Measurements from ENCODE around the gene ARHGEF33. TPM values are rescaled to one million over a fixed set of nuclear protein-coding genes. Genes with fewer than 3 reads are reported as not detected.

The ARHGEF33 gene
- total RNA-seq, 1 donor from 2014 or later, result 2.4 TPM

GRCh38 chr2:39007875-39008504 lies 118.3 kb downstream of the ARHGEF33 start:
- DNase-seq (ENCODE audit: low spot score in 2 of 2) (no peak), FAIRE-seq (no peak)

GRCh38 chr2:39008665-39009064 lies 119.0 kb downstream of the ARHGEF33 start:
- no peak for DNase-seq (ENCODE audit: low spot score in 2 of 2)
- no peak for FAIRE-seq

- no peak for DNase-seq (ENCODE audit: low spot score in 2 of 2)
- no peak for FAIRE-seq
Observed at GRCh38 chr2:39013871-39014270, 124.2 kb downstream of the ARHGEF33 start.

GRCh38 chr2:39015424-39015823 lies 125.7 kb downstream of the ARHGEF33 start:
- no peak for FAIRE-seq

GRCh38 chr2:39017334-39017733 lies 127.7 kb downstream of the ARHGEF33 start:
- FAIRE-seq (no peak), DNase-seq (ENCODE audit: low spot score in 2 of 2) (no peak)

More at GRCh38 chr2:39015424-39015823, 125.7 kb downstream of the ARHGEF33 start:
- no peak for DNase-seq (ENCODE audit: low spot score in 2 of 2)

GRCh38 chr2:39018638-39019037 lies 129.0 kb downstream of the ARHGEF33 start:
- FAIRE-seq, result no peak
- DNase-seq (ENCODE audit: low spot score in 2 of 2), result no peak

GRCh38 chr2:39020383-39020782 lies 130.7 kb downstream of the ARHGEF33 start:
- no peak for FAIRE-seq
- DNase-seq (ENCODE audit: low spot score in 2 of 2), result no peak

GRCh38 chr2:39022642-39023235 lies 133.1 kb downstream of the ARHGEF33 start:
- FAIRE-seq, result no peak
- no peak for DNase-seq (ENCODE audit: low spot score in 2 of 2)

- DNase-seq (ENCODE audit: low spot score in 2 of 2) (no peak), FAIRE-seq (no peak)
Observed at GRCh38 chr2:39023649-39024048, 134.0 kb downstream of the ARHGEF33 start.

- DNase-seq (ENCODE audit: low spot score in 2 of 2), result no peak
- no peak for FAIRE-seq
Observed at GRCh38 chr2:39024833-39025232, 135.2 kb downstream of the ARHGEF33 start.

Small RNAs within 50 kb of the gene (small RNA-seq; reads per million reads assigned to genes)
- not detected for gene RN7SL96P
- gene RNU6-851P, result not detected

Other genes with a start within 250 kb of the ARHGEF33 start
- 2.9 TPM for gene GALM, start 223.8 kb upstream of the ARHGEF33 start, total RNA-seq
- gene SRSF7, start 138.5 kb upstream of the ARHGEF33 start, total RNA-seq, result 120 TPM
- gene GEMIN6, start 111.7 kb upstream of the ARHGEF33 start, total RNA-seq, result 14.7 TPM
- gene DHX57, start 13.9 kb upstream of the ARHGEF33 start, total RNA-seq, result 54.6 TPM
- 17.9 TPM for gene MORN2, start 13.9 kb upstream of the ARHGEF33 start, total RNA-seq
- gene SOS1, start 231.2 kb downstream of the ARHGEF33 start, total RNA-seq, result 26.5 TPM

Measured in frontal cortex (tissue), 4 donors.